ENCODE data around the gene COL17A1. TPM values are rescaled to one million over a fixed set of nuclear protein-coding genes. Genes with fewer than 3 reads are reported as not detected.

Gene COL17A1
- total RNA-seq, 4 donors from 2014 or later, result 0.63 TPM; not detected in 3

GRCh38 chr10:104057717-104058116 is 28.0 kb downstream of the COL17A1 start:
- no peaks in the 10 kb centered on the region for H3K36me3 ChIP-seq
- no peaks in the 10 kb centered on the region for H3K9me3 ChIP-seq
- no peaks in the 10 kb centered on the region for H3K4me1 ChIP-seq
- no peak for ATAC-seq
- in situ Hi-C loops (cut with MboI; ENCODE audit: low sequenced_read_pairs in 4 of 4) (no loop called here), intact Hi-C loops (cut with DNase I; ENCODE audit: low total_unique reads) (no loop called here)
- no peak for TF ChIP-seq POLR2A (IDR thresholded peaks at IDR 0.05)
- TF ChIP-seq, protein P1, sequence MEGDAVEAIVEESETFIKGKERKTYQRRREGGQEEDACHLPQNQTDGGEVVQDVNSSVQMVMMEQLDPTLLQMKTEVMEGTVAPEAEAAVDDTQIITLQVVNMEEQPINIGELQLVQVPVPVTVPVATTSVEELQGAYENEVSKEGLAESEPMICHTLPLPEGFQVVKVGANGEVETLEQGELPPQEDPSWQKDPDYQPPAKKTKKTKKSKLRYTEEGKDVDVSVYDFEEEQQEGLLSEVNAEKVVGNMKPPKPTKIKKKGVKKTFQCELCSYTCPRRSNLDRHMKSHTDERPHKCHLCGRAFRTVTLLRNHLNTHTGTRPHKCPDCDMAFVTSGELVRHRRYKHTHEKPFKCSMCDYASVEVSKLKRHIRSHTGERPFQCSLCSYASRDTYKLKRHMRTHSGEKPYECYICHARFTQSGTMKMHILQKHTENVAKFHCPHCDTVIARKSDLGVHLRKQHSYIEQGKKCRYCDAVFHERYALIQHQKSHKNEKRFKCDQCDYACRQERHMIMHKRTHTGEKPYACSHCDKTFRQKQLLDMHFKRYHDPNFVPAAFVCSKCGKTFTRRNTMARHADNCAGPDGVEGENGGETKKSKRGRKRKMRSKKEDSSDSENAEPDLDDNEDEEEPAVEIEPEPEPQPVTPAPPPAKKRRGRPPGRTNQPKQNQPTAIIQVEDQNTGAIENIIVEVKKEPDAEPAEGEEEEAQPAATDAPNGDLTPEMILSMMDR (IDR thresholded peaks at IDR 0.05 in 4 of 5, conservative IDR thresholded peaks at IDR 0.05 in 1 of 5), result no peak
- no peak for DNase-seq
- H3K4me3 ChIP-seq, result no peak overlapping the region
- H3K27ac ChIP-seq, result no peak overlapping the region
- no peaks in the 10 kb centered on the region for H3K27me3 ChIP-seq

DNA sequence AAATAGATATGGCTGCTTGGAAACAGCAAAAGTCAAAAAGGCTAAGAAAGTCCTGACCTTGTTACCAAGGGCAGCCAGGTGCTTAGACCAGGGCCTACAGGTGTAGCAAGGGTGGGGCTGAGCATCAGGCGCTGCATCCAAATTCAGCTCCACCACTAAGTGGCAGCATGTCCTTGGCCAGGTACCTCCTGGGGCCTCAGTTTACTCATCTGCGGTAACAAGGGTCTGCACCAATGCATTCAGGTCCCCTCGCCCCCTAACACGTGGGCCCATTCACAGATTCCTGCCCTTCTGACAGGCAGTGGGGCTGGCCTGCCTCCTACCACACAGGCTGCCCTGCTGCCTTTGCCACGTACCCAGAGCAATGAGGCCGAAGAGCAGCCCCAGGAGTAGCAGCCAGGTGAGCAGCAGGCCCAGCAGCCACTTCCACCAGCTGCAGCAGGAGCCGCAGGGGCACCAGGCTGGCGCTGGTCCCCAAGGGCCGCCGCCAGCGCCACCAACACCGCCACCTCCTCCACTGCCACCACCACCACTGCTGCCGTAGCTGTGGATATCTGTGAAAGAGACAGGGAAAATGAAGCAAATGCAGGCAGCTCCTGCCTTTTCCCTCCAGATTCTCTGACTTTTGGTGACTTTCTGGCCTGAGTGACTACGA is 28.9 kb downstream of the COL17A1 start:
- TF ChIP-seq POLR2A (IDR thresholded peaks at IDR 0.05), result no peak
- TF ChIP-seq, protein P1 (IDR thresholded peaks at IDR 0.05 in 4 of 5, conservative IDR thresholded peaks at IDR 0.05 in 1 of 5), result no peak
- H3K36me3 ChIP-seq, result no peaks in the 10 kb centered on the region
- ATAC-seq (no peak), DNase-seq (no peak)
- intact Hi-C loops (cut with DNase I; ENCODE audit: low total_unique reads), result no loop called here
- H3K27me3 ChIP-seq, result no peaks in the 10 kb centered on the region
- in situ Hi-C loops (cut with MboI; ENCODE audit: low sequenced_read_pairs in 4 of 4), result no loop called here
- H3K4me3 ChIP-seq, result no peak overlapping the region
- H3K4me1 ChIP-seq, result no peaks in the 10 kb centered on the region
- H3K27ac ChIP-seq, result no peak overlapping the region
- H3K9me3 ChIP-seq, result no peaks in the 10 kb centered on the region

DNA sequence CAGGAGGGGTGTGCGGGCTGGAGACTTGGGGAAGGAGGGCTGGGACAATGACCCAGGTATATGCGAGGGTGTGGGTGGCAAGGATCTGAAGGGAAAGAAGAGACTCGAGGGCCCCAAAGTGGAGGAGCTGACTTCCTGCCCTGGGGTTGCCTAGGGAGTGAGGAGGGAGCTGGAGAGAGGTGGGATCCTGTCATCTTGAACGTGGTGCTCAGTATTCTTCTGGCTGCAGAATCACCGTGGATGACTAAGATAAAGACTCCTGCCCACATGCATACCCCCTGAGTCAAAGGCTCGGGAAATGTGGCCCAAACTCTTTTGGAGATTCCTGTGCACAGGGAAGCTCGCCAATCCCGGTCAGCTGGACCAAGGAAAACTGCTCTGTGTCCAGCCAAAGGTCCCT is 31.2 kb downstream of the COL17A1 start:
- TF ChIP-seq, protein P1 (IDR thresholded peaks at IDR 0.05 in 4 of 5, conservative IDR thresholded peaks at IDR 0.05 in 1 of 5), result no peak
- TF ChIP-seq POLR2A (IDR thresholded peaks at IDR 0.05), result no peak
- Histone ChIP-seq H3K9me3 (no peaks in the 10 kb centered on the region), H3K27ac (no peak overlapping the region), H3K27me3 (no peaks in the 10 kb centered on the region), H3K36me3 (no peaks in the 10 kb centered on the region), H3K4me1 (no peaks in the 10 kb centered on the region), H3K4me3 (no peak overlapping the region)
- in situ Hi-C loops (cut with MboI; ENCODE audit: low sequenced_read_pairs in 4 of 4) (no loop called here), intact Hi-C loops (cut with DNase I; ENCODE audit: low total_unique reads) (no loop called here)
- ATAC-seq (no peak), DNase-seq (no peak)

DNA sequence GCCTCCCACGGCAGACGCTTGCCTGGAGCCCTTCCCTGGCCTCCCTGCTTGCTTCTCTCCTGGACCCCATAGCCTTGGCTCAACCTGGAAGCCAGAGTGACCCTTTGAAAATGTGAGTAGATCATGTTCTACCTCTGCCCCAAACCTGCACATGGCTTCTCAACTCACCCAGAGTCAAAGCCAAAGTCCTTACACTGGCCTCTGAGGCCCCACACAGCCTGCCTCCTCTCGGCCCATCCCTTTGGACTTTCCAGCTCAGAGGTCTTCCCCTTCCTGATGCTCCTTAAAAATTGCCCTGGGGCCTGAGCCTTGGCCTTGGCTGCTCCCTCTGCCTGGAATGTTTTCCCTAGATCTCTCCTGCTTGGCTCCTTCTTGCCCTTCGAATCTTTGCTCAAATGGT is 32.5 kb downstream of the COL17A1 start:
- Histone ChIP-seq H3K27me3 (no peaks in the 10 kb centered on the region), H3K4me1 (no peaks in the 10 kb centered on the region), H3K36me3 (no peaks in the 10 kb centered on the region), H3K9me3 (no peaks in the 10 kb centered on the region), H3K4me3 (no peak overlapping the region), H3K27ac (no peak overlapping the region)
- intact Hi-C loops (cut with DNase I; ENCODE audit: low total_unique reads), result no loop called here
- ATAC-seq (no peak), DNase-seq (no peak)
- TF ChIP-seq POLR2A (IDR thresholded peaks at IDR 0.05), result no peak
- TF ChIP-seq, protein P1 (IDR thresholded peaks at IDR 0.05 in 4 of 5, conservative IDR thresholded peaks at IDR 0.05 in 1 of 5), result no peak
- in situ Hi-C loops (cut with MboI; ENCODE audit: low sequenced_read_pairs in 4 of 4), result no loop called here

- no peak for TF ChIP-seq POLR2A (IDR thresholded peaks at IDR 0.05)
- TF ChIP-seq, protein P1 (IDR thresholded peaks at IDR 0.05 in 4 of 5, conservative IDR thresholded peaks at IDR 0.05 in 1 of 5), result no peak
- no peaks in the 10 kb centered on the region for H3K36me3 ChIP-seq
- H3K27me3 ChIP-seq, result no peaks in the 10 kb centered on the region
- in situ Hi-C loops (cut with MboI; ENCODE audit: low sequenced_read_pairs in 4 of 4), result no loop called here
- ATAC-seq (no peak), DNase-seq (no peak)
- no peak overlapping the region for H3K4me3 ChIP-seq
- H3K9me3 ChIP-seq, result no peaks in the 10 kb centered on the region
- intact Hi-C loops (cut with DNase I; ENCODE audit: low total_unique reads), result no loop called here
- H3K4me1 ChIP-seq, result no peaks in the 10 kb centered on the region
- H3K27ac ChIP-seq, result no peak overlapping the region
Observed at GRCh38 chr10:104052431-104052830, 33.2 kb downstream of the COL17A1 start.
